Astrocyte of the cerebellum (primary cell): ENCODE results near the gene RNF135.
"Not testable (repeated sequence)": the region's sequence is repeated elsewhere in the genome, so short reads cannot be mapped to it uniquely, and the experiment has no call there.

Experiments
- DNase-seq: peaks from one replicate; pipeline ENCODE4 v3.0.0-alpha.2; 2011; ENCODE audit warnings: low read depth
- H3K4me3 ChIP-seq: 2 replicates; pipeline ENCODE4 v1.5.1; 2011; ENCODE audit warnings: mild to moderate bottlenecking, low read depth, low read length, moderate library complexity
- CTCF ChIP-seq: IDR thresholded peaks from 2 replicates; pipeline ENCODE4 v1.5.1; 2012; ENCODE audit warnings: low read length, low read depth, moderate library complexity, mild to moderate bottlenecking; ENCODE audit errors: missing control alignments
- in situ Hi-C: cut with HindIII; loops from 2 replicates; pipeline ENCODE4 v1.10.0; 2017; ENCODE audit warnings: low sequenced_read_pairs

Gene RNF135

GRCh38 chr17:31003225-31003866 lies 32.5 kb downstream of the RNF135 start:
- in situ Hi-C loops: no loop called here
- no peak for TF ChIP-seq CTCF
- no peak overlapping the region for H3K4me3 ChIP-seq
- no peak for DNase-seq

GRCh38 chr17:31004160-31004559 lies 33.3 kb downstream of the RNF135 start:
- no peak for TF ChIP-seq CTCF
- no peak for DNase-seq
- in situ Hi-C loops: no loop called here
- H3K4me3 ChIP-seq: no peak overlapping the region

- TF ChIP-seq CTCF: no peak
- peak overlapping the region; percentile 57 for H3K4me3 ChIP-seq
- no peak for DNase-seq
- in situ Hi-C loops: no loop called here
These were observed 37.0 kb downstream of the RNF135 start for GRCh38 chr17:31007695-31008373.

GRCh38 chr17:31008374-31009041 lies 37.7 kb downstream of the RNF135 start:
- no peak for DNase-seq
- peak overlapping the region; percentile 57 for H3K4me3 ChIP-seq
- in situ Hi-C loops: no loop called here
- no peak for TF ChIP-seq CTCF

- H3K4me3 ChIP-seq: peak overlapping the region; percentile 57
- DNase-seq, in situ Hi-C loops: not testable (repeated sequence)
These were observed 38.3 kb downstream of the RNF135 start for GRCh38 chr17:31009042-31009702.

GRCh38 chr17:31010014-31010413 lies 39.2 kb downstream of the RNF135 start:
- DNase-seq, H3K4me3 ChIP-seq, in situ Hi-C loops: not testable (repeated sequence)

- in situ Hi-C loops: no loop called here
- no peak for DNase-seq
- no peak for TF ChIP-seq CTCF
- no peak overlapping the region for H3K4me3 ChIP-seq
These were observed 43.0 kb downstream of the RNF135 start for GRCh38 chr17:31013844-31014243.
